ENCODE results near the gene ERICH2.

DNA sequence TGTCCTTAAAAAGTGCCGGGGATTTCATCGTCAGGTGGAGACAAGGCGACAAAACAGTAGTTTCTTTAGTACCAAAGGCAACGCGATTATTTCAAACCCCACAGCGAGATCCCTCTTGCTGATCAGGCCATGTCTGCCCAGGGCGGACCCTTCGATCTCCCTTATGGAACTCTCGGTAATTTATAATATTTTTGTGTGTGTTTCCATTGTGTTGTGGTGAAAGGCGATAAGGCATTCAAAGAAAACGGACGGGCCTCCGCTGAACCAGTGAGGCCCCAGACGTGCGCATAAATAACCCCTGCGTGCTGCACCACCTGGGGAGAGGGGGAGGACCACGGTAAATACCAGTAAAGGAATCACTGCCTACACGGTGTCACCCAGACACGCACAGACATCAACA, 45.1 kb downstream of the ERICH2 start:
- TF ChIP-seq CTCF (IDR thresholded peaks at IDR 0.05; ENCODE audit: insufficient read depth, low read depth, low read length) (no peak), EZH2 (IDR thresholded peaks at IDR 0.05; ENCODE audit: insufficient read depth, low read length) (no peak)

Measured in astrocyte (in vitro differentiated cells and primary cell).